HG02610 (cell line): ENCODE data around the gene PLA2G6.
"Not testable (repeated sequence)": the region's sequence is repeated elsewhere in the genome, so short reads cannot be mapped to it uniquely, and the experiment has no call there.

ENCODE experiments used
- ATAC-seq: cut with Tn5 transposase; IDR thresholded peaks from one replicate; pipeline ENCODE4 v1.9.1; 2021; ENCODE audit warnings: mild to moderate bottlenecking, moderate library complexity; ENCODE audit not compliant: unreplicated experiment

The PLA2G6 gene

DNA sequence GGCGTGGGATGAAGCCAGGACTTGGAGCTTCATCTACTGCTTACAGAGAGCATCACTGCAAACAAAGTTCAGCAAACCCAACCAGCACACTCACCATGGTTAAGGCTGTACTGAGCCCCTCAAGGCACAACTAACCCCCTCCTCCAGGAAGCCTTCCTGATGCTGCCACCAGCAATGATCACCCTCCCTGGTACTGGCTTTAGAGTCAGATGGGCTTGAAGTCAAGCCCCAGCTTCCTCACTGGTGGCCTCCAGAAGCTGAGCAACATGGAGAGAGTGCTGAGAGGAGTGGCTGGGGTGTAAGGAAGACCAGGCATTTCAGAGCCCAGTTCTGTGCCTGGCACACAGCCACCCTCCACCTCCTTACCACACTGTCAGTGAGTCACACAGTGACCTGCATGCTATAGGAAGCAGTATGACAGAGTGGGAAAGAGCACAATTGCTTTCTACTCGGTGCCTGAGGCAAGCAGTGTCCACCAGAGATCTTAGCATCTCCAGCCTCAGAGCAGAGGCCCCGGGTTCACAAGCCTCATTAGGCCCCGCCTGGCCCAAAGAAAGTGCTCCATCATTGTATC, 46.4 kb downstream of the PLA2G6 start:
- no peak for ATAC-seq

DNA sequence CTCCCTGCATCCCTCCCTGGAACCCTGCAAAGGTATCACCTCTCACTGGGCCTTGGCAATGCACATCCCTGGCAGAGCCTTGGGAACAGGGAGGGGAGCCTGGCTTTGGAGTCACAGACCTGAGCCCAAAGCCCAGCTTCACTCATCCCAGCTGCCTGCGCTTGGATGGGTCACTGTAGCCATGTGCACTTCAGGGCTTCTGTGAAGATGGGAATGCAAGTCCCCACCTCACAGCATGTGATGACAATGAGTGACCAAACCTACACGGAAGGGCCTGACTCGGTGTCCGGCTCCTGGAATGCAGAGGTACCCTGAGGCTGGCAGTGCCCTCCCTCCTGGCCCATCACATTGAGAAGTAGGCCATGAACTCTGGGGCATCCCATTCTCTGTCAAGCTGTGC, 48.3 kb downstream of the PLA2G6 start:
- no peak for ATAC-seq

DNA sequence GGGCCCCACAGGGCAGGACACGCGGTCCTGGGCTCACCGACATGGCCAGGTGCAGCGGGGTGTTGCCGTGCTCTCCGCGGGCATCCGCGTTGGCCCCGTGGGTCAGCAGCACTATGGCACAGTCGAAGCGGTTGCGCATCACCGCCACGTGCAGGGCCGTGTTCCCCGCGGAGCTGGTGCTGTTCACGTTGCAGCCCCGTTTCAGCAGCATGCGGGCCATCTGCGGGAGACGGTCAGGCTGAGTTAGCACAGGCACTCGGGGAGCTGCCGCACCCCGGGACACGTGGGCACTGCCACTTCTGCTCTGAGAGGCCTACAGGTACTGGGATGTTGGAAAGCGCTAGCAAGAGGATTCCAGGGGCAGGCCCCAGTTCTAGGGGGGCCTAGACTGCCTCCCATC, 48.8 kb downstream of the PLA2G6 start:
- ATAC-seq = no peak

- ATAC-seq = no peak
Measured at GRCh38 chr22:38132136-38132535, 49.5 kb downstream of the PLA2G6 start.

- no peak for ATAC-seq
Measured at GRCh38 chr22:38131399-38131798, 50.2 kb downstream of the PLA2G6 start.

GRCh38 chr22:38129856-38130255, 51.8 kb downstream of the PLA2G6 start:
- ATAC-seq = no peak

- no peak for ATAC-seq
Measured at GRCh38 chr22:38129021-38129420, 52.6 kb downstream of the PLA2G6 start.

GRCh38 chr22:38127869-38128268, 53.8 kb downstream of the PLA2G6 start:
- no peak for ATAC-seq

DNA sequence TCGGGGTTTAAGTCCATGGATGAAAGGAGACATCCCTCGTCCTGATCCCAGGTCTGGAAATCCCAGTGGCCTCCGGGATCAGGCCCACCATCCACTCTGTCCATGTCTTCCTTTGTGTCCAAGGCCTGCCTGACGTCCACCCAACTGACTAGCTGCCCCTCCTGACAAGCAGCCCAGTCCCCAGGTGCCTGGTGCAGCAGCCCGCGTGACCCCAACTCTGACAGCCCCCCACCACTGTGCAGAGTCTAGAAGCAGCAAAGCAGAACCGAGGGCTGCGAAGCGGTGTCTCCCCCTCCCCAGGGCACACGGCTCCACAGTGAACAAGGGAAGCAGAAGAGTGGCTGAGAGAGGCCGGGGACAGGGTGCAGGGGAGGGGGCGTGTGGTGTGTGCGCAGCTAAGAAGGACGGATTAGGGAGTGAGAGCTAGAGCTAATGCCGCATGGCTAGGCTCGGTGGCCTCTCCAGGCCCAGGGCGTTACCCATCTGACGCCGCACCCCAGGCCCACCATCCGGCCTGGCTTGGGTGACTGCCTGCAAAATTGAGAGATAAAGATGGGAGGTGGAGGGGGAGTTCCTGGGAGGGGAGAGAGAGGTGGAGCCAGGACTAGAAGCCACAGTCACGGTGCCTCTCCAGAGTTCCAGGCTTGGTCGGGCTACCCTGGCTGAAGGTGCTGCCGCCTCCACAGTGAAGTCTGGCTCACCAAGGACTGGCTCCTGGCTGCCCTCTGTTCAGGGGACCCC, 54.5 kb downstream of the PLA2G6 start:
- ATAC-seq = no peak

GRCh38 chr22:38125751-38126201, 55.9 kb downstream of the PLA2G6 start:
- no peak for ATAC-seq

- no peak for ATAC-seq
Measured at GRCh38 chr22:38125038-38125610, 56.5 kb downstream of the PLA2G6 start.

DNA sequence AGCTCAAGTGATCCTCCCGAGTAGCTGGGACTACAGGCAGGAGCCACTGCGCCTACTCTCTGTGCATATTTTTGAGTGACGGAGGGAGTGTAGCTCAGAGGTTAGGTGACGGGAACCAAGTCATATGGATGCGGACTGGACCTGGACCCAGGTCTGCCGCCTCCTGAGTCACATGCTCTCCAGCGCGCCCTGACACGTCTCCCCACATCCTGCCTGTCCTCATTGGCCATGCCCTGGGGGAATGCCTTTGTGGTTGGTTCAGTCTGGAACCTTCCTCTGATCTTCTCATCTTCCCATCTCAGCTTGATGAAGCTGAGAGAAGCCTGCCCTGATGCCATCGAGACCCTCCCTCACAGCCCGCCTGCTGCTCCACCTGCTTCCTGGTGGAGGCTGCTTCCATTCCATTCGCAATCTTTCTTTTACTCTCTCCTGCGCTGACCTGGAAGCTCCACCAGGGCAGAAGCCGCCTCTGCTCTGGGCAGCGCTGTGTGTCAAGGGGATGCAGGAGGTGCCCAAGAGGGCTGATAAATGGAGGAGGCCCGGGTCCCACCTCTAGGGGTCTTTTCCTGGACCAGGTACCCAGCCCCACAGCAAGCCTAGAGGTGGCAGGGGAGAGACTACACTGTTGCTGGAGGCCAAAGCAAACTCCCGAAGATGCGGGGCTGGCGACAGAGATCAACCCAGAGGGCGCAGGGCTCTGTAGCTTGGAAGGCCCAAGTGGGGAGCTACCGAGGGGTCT, 57.2 kb downstream of the PLA2G6 start:
- no peak for ATAC-seq

GRCh38 chr22:38122616-38123015, 59.0 kb downstream of the PLA2G6 start:
- no peak for ATAC-seq

- ATAC-seq = no peak
Measured at GRCh38 chr22:38120359-38121110, 61.1 kb downstream of the PLA2G6 start.

GRCh38 chr22:38118747-38119146, 62.9 kb downstream of the PLA2G6 start:
- not testable (repeated sequence) for ATAC-seq

- ATAC-seq = no peak
Measured at GRCh38 chr22:38118182-38118581, 63.4 kb downstream of the PLA2G6 start.

DNA sequence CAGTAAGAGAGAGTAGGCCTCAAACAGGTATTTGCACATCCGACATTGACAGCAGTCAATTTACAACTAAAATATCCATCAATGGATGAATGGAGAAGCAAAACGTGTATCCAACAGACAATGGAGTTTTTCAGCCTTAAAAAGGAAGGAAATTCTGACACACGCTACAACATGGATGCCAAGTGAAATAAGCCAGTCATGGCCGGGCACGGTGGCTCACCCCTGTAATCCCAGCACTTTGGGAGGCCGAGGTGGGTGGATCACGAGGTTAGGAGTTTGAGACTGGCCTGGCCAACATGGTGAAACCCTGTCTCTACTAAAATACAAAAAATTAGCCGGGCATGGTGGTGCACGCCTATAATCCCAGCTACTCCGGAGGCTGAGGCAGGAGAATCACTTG, 64.1 kb downstream of the PLA2G6 start:
- ATAC-seq = not testable (repeated sequence)

DNA sequence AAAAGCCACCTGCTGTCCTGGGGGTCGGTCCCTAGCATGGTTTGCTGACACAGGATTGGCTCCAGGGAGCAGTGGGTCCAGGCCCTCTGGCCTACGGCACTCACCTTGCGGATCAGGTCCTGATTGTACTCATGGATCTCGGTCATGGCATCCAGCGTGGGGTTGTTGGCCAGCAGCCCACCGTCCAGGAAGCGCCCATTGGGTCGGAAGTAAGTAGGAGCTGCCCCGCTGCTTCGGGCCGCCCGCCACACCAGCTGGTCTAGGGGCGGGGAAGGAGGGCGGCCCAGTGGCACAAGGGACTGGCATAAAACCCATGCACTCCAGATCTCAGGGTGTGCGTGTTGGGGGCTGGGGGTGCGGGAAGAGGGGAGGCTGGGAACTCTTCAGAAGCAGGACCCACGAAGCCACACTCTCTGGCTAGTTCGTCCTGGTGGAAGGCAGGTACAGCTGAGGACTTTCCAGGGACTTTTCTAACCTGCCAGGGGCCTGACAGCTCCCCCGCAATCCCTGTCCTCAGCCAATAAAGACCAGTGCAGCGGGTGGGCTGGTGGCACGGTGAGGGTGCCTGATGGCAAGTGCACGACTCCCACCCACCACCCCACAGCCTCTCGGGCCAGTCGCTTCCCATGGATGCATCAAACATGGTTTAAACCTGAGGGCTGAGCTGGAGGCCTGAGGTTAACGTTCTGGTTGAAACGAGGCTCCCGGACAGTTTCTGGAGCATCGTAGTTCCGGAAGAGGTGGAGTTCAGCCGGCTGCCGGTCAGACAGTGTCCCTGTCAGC, 66.0 kb downstream of the PLA2G6 start:
- no peak for ATAC-seq

GRCh38 chr22:38114484-38115398, 66.9 kb downstream of the PLA2G6 start:
- no peak for ATAC-seq
